Measurements from ENCODE around the gene SALL3.

Gene SALL3

DNA sequence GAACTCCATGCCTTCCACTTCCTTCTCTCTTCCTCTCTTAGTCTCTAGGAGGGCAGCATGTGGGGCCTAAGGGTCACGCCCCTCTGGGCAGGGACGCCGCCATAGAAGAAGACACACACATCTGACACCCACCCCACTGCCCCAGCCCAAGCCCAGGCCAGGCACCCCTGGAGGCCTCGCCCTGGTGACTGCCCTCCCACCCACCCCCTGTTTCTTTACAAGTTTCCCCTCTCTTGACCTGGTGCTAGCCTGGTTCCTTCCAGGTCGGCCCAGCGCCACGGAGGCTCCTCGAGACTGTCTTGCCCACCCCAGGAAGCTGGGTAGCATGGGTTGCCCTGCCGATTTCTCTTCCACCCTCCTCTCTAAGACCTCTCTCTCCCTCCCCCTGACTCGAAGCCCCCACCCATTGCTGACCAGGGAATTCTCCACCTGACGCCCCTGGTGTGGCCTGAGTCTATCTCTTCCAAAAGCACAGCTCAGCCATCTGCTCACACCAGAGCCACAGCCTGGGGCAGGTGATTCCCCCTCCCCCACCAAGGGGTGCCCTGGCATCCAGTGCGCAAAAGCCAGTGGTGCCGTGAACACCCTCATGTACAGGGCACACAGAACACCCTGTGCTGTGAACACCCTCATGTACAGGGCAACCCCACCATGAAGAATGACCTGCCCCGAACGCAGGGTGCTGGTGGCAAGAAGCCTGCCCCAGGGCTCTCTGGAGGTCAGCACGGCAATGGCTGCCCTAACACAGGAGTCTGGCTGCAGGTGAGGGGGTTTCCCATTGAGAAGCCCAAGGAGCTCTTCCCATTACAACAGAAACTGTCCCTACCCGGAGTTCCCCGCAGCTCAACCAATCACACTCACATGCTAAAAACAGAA is 13.5 kb upstream of the SALL3 start:
- no peak for DNase-seq

DNA sequence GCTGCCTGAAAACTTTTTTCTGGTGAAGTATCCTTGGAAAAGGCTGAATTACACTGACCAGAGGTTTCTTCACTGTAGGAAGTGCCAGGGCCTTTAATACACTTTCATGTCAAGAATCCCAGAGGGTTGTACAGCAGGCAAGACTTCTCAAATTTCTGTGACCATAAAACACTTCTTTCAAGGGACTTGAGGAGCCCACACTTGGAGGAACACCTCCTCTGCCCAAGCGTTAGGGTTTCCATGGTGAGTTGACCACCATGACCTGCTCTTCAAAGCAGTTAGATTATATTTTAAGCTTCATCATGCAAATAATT is 12.9 kb upstream of the SALL3 start:
- no peak for DNase-seq

DNA sequence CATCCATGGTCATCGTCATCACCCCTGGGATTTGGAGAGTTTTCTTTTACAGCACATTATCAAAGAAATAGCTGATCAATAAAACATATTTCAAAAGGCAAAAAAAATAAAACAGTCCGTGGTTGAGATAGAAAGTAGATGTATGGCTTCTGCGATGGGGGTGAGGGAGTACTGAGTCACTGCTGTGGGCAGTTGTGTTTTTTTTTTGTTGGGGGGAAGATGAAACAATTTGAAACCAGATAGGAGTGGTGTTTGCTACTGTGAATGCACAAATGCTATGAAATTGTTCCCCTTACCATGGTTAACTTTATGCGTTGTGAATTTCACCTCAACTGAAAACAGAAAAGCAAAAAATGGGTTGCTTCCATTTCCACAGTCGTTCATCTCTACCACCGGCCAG is 11.9 kb upstream of the SALL3 start:
- DNase-seq = no peak

DNA sequence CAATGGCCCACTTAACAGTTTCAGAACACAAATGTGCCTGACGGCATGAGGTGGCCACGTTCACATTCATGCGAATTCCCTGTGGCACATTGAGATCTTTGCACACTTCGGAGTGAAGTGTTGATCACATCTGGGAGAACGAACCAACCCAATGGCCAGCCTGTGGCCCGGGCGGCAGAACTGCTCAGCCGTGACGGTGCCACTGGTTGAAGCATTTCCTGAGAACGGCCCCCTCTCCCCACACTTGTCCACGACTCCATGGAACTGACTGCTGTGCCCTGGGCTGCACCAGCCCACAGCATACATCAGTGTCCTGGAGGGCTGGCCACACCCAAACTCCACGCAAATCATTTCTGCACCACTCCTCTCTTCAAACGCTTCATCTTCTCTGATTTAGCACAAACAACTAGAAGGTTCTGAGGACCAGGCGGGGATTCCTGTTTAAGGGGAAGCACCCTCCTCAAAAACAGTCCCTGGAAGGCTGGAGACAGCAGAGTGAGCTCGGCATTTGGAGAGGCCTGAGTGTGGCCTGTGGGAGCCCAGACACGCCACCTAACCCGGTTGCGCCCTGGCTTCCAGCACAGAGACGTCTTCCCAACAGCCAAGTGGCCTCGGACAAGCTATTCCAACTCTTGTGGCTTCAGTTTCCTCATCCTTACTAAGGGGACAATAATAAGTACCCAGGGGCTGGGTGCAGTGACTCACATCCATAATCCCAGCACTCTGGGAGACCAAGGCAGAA is 9.9 kb upstream of the SALL3 start:
- DNase-seq = no peak

DNA sequence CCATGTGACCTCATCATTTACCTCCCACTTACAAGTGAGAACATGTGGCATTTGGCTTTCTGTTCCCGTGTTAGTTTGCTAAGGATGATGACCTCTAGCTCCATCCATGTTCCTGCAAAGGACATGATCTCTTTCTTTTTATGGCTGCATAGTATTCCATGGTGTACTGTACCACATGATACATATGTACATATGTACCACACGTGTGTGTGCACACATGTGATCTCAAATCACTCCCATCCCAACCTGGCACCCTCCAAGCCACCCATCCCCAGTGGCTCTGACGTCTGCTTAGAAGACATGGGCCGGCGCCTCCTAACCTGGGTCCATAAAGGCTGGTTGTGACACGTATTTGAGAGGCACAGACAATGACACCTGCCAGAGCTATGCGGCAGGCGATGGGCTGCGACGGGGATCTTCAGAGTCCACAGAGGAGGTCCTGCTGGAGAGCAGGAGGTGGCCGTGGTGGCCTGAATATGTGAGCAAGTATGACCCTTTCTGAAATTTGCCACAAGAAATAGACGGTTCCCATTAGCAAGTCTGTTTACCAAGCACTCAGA is 8.8 kb upstream of the SALL3 start:
- no peak for DNase-seq

DNA sequence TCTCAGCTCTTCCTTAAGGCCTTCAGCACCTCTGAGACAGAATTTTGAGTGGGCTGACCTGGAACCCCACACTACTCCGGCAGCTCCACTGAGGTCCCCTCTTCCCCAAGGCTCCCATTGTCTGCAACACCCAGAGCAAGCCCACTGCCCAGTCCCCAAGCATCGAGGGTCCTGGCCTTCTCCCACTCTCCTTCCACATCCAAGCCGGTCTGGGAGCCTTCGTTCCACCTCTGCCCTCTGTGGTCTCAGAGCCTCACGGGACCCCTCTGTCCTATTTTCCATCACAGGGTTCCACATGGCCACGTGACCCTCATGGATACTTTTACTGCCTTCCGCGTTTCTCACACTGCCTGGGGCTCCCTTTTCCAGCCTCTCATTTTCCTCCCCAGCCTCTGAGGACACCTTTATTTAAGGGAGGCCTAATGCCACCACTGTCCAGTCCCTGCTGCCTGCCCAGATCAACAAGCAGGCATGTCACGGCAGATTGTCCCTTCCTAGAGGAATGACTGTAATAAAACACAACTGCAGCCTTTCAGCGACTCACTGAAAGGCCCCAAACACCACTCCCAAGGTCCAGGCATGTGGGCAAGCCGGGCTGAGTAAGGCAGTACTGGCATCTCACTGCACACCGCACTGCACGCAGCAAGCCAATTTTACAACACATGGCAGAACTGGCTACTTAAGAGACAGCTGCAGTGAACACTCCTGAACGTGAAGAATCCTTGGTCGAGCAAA is 7.9 kb upstream of the SALL3 start:
- DNase-seq = no peak

DNA sequence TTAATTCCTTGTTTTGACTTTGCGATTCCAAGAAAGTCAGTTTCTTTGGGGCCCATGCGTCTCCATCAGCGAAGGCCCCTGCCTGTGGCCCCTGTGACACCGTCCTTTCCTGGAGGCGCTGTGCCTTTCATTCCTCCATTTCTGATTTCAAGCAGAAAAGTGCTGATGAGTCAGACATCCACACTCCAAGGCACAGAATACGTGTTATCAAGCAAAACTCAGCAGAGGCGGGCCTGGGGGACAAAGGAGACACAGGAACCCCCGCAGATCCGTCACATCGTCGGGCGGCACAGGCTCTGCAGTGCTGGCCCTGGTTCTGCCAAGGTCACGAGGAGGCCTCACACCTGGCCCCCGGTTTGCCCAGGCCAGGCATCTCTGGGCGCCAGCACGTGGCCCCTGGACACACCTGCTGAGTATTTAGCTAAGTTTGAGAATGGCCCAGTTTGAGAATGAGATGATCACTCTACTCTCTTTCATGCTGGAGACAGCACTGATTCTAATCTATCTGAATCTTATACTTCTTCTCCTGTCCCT is 7.2 kb upstream of the SALL3 start:
- no peak for DNase-seq

DNA sequence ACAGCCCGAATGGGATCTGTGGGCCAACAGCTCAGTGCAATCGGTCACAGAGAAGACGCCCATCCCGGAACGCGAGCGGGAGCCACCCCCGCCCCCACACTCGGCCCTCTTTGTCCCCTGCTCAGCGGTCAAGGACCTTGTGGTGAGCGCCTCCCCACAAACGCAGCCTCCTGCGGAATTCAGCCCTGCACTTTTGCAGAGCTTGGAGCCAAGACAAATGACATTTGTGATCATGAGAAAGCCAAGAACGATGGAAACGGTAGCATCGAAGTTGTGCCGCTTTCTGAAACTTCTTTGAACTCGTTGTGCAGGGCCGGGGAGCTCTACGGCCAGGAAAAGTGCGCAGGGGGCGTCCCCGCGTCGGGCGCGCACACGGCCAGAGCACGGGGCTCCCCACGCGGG is 6.7 kb upstream of the SALL3 start:
- DNase-seq = no peak

DNA sequence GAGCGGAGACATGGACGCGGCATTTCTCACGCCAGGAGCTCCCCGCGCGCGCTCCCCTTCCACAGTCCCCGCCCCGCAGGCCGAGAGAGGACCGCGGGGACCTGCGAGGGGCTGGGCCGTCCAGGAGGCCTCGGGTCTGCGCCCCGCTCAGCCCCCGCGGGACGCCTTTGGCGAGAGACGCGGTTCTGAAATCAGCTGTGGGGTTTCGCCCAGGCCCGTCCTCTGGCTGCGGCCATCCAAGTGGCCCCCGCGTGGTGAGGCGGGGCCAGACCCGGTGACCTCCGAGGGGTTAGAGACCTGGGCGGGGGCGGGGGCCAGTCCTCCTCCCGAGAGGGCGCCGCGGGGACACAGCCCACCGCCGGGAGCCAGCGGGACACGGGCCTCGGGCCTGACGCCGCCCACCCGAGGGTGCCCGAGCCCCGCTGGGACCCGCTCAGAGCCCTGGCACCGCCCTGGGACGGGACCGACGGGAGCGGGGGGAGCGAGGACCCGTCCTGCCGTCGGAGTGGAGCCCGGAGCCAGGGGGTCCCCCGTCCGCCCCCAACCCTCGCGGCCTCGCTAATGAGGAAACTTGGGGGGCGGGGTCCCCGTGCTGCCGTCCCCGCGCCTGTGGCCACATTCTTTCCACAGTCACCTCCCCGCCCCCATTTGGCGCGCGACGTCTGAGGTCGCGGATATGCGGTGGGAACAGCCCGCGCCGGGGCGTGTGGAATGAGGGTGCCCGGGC is 6.1 kb upstream of the SALL3 start:
- DNase-seq = no peak

DNA sequence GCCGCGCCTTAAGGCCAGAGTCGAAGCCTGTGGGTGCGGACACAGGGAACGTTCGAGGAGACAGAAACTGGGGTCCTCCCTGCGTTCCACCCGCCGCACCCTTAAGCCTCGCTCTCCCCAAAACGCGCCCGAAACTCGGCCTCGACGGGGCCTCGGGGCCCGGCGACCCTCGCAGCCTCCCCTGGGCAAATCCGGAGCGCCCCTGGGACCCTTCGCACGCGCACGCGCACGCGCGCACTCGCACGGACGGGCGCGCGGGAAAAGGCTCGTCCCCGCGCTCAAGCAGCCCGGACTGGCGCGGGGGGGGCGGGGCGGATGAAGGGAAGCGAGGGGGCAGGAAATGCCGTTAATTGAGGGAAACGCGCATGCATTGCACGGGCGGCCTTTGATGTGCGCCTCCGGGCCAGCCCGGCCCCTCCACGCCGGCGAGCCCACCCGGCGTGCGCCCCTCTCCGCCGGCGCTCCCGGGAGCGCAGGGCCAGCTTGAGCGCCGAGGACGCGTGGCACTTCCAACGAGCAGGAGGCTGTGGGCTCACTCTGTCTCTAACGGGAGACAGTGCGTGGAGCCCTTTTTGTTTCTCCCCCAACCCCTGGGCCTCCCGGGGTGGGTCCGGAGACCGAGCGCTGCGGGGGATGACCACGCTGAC is 5.4 kb upstream of the SALL3 start:
- DNase-seq = no peak

DNA sequence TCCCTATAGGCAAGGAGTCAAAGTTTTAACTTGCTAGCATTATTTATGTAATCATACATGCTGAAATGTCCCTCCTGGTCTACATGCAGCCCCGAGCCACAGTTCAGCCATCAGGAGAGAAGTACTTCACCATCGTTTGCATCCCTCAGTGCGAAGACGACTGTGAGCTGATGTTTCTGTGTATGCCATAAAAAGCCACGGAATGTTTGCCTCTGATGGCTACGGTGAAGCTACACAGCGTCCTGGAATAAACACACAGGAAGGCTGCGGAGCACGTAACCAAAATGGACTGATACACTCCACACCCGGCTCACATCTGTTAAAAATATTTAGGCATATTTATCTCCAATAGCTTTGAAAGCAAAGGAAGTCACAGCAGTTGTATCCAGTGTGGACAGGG is 4.3 kb upstream of the SALL3 start:
- DNase-seq = no peak

DNA sequence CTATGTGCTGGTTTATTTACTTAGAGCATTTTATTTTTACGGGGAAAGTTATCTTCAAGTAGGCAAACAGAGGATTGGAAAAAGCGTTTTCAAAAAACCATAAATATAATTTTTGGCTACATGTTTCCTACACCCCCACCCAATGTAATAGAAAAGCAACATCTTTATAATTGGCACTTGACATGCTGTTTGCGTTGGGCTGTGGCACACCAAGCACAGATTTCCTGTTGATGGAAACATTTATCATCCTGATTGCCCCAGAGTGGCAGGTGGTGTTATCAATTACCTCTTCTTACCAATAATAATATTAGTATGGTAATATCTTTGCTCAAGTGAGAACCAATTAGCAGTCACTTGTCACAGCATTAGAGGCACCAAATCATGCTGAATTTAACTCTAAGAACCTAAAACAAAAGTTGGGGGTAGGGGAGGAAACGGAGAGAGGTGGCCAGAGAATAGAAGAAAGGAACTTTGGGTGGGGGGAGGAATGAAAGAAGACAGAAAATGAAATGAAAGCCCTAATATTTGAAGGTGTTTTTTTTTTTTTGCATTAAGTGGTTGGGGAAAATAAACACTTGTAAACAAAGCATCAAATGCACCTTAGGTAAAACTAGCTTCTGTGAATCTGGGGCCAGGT is 3.8 kb upstream of the SALL3 start:
- DNase-seq = peak; percentile 75

DNA sequence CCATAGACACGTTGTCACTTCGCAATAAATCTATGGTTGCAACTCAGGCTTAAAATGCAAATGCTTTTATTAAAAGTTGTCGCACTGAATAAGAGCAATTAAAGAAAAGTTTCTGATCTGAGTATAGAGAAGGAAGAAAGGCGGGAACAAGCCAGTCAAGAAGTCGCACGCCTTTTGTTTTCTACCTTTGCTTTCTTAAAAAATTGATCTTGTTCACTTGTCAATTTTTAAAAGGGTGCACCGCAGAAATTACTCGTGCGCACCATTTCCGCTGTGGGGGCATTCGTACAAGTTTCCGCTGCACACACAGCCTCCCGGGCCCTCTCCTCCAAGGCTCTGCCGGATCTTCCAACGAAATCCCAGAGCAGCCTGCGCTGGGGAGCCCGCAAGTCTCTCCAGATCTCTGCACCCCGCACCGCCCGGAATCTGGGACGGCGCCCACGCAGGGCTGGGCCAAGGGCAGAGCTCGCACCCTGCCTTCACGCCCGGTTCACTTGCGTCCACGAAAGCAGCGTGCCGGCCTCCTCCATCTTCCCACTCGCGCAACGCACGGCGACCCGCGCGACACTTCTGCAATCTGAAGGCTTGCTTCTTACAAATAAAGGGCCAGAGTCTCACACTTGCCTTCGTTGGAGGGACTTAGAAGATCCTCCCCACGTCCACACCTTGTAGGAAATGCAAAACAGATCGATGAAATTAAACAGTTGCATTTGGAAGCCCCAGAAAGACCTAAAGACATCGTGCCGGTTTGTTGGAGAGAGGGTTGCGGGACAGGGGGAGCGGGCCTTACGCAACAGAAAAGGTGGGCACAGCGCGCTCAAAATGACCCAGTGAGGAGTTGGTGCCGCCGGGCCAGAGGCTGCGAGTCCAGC is 2.6 kb upstream of the SALL3 start:
- DNase-seq = no peak

DNA sequence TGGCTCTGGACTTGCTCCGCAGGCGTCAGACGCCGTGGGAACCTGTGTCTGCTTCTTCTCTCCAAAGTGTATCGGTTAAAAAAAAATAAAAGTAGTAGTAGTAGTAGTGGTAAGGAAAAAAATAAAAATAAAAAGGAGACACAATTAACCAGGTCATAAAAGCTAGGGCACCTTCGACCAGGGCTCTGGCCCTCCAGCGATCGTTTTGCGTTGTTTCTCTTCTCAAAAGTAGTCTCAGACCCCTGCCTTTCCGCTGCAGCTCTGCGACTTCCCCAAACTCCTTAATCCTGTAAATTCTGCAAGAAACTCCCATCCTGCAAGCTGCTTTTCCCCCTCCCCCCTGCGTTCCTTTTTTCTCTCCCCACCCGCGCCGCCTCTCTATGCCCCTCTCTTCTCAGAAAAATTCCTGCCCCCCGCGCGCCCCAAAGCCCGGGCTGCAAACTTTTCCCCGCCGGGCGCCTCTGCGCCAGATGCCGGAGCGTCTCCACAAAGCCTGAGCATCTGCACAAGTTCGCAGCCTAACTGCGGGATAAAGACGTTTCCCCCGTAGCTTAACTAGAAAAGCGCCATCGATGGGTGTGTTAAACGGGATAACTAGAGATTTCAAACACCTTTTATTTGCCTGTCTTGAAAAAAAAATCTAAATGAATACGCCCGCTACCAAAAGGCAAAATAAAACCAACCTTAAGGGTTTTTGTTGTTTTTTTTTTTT is 1.8 kb upstream of the SALL3 start:
- DNase-seq = no peak

DNA sequence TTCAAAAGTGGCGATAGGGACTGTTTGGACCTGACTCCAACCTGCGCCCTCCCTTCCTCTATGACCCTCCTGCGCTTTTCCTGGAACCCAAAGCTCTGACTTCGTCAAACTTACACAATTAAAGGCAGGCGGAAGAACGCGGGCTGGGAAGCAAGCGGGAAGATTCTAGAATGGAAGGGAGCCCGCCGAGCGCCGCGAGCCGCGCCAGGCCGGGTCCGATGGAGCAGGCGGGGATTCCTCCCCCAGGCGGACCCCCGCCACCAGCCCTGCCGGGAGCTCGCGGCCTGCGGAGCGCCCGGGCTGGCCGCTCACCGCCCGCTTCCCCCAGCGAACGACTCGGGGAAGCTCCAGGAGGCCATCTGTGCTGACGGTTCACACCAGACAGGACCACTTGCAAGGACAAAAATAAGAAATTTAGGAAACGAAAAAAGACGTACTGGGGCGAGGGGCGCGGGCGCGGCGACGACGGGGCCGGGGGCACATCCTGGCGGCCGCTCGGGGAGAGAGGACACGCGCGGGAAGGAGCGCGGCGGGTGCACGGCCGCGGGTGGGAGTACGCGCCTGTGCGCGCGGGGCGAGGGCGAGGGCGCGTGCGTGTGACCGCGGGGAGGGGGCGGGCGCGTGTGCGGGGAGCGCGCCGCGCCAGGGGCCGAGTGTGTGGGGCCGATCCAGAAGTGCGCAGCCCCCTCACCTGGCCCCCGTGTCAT is 1.1 kb upstream of the SALL3 start:
- DNase-seq = no peak

DNA sequence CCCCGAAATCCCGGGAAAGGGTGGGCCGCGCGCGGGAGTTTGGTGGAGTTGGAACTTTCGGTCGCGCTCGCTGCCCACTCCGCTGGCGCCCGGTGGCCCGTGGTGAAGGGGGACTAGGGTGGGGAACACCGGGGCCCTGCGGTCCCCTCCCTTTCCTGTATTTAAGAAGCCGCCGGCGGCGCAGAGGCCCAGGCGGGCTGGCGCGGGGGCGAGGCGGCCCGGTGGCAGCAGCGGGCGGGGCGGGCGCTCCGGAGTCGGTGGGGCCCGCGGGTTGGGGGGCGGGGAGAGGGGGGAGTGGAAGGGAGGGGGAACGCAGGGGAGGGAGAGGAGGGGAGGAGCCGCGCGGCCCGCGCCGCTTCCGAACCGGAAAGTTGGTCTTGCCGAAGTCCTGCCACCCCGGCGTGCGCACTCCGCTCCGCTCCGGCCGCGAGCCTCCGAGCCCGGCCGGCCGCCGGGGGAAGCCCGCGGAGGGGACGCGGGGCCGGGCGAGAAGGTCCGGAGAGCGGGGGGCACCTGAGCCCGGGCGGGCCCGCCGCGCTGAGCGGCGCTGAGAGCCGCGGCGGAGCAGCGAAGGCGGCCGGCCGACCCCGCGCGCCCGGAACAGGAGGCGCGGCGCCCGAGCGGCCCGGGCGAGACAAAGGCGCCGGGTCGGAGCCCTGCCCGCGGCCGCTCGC is 425 bp upstream of the SALL3 start:
- DNase-seq = no peak

DNA sequence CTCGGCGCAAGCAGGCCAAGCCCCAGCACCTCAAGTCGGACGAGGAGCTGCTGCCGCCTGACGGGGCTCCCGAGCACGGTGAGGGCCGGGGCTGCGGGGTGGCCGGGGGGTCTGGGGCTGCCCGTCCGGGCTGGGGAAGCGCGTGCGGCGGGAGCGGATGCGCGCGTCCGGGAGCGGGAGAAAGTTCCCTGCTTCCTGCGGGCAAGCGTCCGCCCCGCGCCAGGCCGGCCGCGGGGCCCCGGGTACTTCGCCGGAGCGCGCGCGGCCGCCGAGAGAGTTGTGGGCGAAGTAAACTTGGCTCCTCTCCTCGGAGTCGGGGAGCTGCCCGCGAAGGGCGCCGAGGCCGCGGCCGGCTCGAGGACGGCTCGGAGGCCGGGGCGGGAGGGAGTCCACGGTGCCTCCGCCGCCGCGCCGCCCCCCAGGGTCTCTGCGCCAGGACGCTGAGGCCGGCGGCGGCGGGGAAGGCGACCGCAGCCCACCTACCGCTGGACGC is 707 bp downstream of the SALL3 start:
- no peak for DNase-seq

DNA sequence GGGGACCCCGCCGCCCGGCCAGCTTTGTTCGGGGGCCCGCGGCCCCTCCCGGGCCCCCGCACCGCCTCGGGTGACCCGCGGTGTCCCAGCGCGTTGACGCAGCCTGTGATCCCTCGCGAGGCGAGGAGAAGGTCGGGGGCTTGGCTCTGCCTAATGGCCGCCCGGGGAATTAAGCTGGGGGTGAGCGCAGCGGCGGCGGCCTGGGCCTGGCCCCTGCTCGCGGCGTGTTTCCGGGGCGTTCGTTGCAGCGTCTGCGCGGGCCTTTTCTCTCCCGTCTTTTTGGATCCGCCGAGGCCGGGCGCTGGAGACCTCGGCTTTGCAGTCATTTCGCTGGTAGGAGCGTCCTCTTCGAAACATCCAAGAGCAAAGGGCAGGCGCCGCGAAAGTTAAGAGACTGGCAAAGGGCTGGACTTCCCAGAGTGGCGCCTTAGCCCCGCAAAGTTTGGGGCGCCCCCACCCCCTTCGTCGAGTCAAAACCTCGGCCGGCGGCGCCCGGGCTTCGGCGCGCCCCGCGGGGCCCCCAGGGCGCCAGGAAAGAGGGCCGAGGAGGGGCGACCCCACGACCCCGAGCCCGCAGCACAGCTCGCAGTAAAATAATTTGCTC is 1.3 kb downstream of the SALL3 start:
- DNase-seq = peak; percentile 4

All from NCI-H1105 (cell line).